Inflammatory macrophage treated with lipopolysaccharide for 1 hour (primary cell): ENCODE measurements around the gene STMP1.

Experiments
- DNase-seq, 2 donors: peaks; one replicate each; pipeline ENCODE4 v3.0.0-alpha.2; 2020 to 2022

The STMP1 gene

DNA sequence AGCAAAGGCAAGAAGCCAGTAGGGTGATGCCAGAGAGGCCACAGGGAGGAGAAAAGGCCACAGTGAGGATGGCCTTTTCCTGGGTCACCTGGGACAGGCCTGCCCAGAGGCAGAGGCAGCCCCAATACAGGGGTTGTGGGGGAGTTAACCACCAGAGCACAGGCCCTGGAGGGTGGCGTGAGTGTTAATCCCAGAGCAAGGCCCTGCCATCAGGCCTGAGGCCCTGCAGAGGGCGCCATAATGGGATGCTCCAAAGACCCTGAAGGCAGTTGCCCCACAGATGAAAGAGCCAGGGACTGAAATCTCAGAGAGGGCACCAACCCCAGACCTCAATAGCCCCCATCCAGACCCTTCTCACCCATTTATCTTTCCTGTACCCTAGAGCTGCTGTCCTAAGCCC, 41.8 kb downstream of the STMP1 start:
- no peak for DNase-seq

DNA sequence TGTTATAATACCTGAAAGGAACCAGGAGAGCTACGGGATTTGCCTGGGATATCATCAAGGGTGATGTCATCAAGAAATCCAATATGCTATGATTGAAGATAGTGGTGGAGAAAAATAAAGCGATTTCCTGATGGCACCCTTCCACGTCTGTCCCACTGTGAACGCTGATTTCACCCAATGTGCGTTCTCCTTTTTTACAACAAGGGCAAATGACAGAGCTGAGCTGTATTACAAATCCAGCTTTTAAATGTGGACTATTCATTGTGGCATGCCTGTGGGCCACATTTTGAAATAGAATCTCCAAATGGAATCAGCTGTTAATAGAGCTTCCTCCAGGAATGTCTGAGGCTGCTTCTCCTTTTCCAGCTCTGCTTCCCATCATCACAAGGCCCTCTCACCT, 42.4 kb downstream of the STMP1 start:
- no peak for DNase-seq

DNA sequence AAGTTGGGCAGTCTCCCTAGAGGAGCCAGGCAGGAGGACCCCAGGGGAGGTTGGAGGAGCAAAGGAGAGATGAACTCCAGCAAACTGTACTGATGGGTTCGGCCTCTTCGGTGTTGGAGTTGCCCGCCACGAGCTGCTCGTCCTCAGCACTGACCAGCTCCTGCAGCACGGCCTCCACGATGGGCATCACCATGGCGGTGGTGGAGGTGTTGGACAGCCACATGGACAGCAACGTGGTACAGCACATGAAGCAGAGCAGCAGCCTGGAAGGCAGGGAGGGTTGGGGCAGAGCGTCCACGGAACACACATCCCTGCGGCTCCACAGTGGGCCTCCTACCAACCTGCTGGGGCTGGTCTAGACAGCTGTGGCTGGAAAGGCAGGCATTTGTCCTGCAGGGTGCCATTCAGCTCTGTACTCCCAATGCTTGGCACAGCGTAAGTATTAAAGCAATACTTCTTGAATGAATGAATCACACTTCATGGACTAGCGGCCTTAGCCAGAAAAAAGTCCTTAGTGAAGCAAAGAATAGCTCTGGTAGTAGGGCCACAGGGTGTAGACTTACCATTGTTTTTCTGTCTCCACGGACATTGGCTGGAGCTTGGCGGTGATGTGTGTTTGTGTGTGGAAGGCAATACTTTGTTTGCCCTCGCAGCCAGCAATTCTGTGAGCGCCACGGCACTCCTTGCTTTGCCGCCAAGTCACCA, 43.9 kb downstream of the STMP1 start:
- DNase-seq = no peak

DNA sequence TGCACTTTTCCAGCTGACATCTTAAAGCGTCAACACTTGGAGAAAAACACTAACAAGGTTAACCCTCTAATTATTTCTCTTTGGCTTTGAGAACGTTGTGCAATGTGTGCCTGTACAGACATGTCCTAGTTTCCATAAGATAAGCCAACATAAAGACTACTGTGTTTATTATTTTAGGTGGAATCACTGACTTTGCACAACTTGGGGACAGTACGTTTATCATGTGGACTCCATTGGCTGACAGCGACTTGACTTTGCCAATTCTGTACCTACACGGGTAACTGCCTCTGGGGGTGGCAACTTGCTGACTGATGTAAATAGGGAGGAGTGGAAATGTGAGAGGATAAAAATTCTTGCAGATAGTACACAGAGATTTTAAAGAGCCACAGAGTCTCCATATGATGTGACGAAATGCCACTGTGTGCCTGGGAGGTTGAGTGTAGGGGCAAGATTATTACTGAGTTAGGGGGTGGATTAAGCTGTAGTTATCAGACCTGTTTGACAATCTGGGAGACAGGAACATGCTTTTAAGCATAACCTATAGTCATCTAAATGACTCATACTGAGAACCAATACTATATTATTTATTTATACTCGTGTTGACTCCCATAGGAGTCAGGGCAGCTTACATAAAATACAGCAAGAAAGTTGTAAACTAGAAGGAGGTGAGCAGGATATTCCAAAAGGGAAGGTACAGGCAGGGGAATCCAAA, 44.7 kb downstream of the STMP1 start:
- DNase-seq = no peak

DNA sequence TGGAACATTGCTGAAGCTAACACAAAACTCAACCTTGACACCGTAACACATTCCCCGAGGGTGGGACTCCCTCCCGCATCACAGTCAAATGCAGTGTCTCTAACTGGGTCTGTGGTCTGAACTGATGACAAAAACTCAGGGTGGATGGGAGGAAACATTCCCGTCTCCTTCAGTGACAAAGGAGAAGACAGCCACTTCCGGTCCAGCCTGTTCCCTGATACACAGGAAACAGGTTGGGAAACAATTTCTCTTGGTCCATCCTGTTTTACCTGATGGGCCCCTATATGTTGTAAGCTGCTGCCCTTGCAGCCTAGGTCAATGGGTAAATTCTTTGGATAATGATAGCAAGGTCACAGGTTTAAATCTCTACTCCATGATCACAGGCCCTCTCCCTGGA, 45.3 kb downstream of the STMP1 start:
- DNase-seq = no peak

DNA sequence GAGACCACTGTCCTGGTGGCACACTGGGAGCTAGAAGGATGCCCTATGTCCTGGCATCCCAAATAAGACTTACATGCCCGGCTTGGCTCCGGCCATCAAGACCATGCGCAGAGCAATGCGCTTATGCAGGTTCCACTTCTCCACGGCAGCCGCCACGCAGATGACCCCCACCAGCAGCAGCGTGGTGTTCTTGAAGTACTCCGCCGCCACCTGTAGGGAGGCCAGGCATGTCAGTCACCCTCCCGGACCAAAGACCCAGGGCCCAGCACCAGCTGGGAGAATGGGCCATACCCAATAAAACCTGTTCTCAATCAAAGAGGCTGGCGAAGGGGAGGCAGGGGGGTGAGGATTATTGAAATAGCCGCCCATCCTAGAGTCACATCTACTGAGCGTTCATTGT, 45.7 kb downstream of the STMP1 start:
- no peak for DNase-seq

DNA sequence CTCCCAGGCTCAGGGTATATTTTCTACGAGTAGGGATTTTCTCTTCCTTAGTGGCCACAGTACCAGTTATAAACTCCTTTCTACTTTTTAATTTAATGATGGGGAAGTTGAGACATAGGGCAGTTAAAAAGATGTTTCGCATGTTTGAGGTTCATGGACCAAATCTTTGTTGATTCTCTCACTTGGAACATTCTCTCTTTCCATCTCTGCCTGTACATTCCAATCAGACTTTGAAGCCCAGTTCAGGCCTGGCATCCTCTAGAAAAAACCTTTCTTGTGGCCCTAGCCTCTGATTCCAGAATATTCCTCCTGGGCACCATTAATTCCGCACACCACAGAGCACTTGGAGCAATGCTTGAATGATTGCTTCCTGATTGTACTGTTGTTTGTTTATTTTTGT, 47.2 kb downstream of the STMP1 start:
- no peak for DNase-seq

DNA sequence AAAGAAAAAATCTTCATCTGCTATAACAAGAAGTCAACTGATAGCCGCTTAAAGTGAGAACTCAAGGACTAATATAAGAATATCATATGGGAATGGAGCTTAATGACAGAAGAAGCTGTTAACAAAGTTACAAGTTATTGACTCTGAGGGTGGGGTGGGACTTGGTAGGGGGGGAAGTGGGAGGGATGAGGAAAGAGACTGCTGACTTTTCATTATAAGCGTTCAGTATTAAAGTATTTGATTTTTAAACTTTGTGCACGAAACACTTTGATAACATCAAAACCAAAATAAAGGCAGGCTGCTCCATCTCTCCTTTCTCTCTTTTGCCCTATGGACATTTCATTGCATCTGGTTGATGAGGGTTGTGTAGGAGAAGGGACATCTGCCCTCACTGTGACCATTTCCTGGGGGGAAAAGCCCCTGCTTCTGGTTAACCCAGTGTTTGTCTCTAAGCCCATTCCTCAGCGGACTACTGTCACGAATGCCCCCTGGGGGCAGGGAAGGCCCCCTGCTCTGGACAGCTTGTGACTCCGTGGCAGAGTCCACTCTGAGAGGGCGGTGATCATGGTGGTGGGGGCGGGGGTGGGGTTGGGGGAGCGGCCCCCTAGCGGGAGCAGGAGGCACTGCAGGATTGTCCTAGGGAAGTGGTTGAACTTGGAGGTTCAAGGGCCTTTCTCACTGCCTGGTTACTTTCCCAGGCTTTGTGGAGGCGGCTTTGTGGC, 48.3 kb downstream of the STMP1 start:
- DNase-seq = peak; percentile 7 to 35

DNA sequence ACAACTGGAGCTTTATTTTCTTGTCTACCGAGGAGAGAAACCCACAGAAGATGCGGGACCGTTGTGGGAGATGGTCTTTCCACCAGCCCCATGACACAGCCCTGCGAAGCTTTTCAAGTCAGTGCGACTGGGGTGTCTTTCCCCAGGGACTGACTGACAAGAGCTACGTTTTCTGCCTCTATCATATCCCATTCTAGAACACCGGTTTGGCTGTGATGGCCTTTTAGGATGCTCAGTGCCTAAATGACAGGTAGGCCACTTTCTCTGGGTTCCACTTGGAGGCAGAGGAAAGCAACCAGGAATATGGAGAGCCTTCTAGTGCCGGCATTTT, 48.8 kb downstream of the STMP1 start:
- no peak for DNase-seq

DNA sequence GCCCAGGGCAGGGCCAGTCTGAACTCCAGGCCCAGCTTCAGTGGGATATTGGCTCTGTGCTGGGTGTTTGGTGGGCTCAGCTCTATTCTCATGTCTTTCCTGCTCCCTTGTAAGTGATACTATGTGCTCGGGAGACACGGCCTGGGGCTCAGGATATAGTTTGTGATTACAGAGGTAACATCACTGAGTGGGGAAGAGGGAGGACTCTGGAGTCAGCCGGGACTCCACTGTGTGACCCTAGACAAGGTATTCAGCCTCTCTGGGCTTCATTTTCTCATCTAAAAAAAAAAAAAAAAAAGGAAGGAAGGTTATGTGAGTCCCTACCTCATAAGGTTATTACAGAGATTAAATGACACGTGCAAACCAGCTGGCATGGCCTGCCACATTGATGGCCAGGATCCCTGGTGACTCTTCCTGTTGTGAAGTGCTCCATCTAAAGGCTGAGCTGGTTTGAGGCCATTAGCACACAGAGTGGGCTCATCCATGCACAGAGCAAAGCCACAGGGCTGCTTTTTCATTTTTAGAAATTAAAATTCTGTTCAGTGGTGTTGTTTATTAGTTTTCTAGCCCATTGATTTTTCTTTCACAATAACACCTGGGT, 50.0 kb downstream of the STMP1 start:
- DNase-seq = no peak

DNA sequence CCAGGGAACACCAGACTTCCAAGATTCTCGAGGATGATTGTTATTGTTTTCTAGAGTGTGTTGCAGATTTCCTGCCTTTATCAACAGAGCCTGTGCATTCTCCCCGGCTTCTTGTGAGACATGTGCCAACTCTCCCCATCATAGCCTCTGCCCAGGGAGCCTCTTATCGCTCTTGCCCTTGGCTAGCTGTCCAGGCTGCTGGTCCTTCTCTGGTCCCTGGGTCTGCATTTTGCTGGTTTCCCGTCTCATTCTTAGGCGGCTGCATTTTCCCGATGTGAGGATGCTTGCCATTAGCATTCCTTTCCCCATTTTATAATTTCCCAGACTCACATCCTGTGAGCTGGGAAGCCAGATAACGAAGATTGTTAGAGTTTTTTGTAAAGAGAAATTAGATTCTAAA, 50.5 kb downstream of the STMP1 start:
- no peak for DNase-seq

DNA sequence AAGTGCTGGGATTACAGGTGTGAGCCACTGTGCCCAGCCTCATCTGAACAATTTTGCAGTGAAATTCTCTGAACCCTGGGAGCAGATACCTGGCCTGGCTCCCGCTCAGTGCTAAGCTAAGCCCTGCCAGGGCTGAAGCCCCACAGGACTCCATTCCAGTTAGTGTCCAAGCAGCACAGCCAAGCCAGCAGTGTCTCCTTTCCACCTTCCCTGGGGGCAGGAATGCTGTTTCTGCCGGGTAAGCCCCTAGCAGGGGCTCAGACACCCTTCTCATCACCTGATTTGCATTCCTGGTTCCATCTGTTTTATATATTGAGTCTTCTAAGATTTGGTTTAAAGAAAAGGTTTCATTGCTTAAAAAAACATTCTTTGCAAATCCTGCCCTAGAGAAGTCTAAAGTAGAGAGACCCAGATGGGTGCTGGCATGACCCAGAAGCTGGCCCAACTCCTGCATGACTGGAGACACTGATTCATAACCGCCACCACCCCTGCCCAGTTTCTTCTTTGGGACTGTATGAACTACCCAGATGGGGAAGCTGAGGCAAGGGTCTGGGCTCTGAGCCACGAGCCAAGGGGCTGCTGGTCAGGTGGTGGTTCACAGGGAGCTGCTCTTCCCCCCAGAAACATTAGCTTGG, 51.6 kb downstream of the STMP1 start:
- no peak for DNase-seq

DNA sequence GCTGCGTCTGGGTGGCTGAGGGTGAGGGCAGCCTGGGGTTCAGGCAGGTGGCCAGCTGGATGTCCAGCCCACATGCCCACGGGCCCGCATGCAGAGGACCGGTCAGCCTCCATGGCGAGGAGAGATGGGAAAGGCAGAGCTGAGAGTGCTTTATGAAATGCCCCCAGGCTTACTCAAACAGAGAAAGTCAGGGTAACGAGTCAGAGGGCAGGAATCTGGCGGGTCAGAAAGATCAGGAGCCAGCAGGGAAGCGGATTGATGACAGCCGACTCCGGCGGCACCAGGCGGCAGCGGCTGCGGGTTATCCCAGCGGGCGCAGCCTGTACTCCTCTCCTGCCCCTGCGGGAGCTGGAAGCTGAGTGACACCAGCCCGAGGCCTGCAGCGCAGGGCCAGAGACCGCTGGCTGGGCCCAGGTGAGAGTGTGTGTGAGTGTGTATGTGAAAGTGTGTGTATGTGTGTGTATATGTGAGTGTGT, 52.3 kb downstream of the STMP1 start:
- no peak for DNase-seq

DNA sequence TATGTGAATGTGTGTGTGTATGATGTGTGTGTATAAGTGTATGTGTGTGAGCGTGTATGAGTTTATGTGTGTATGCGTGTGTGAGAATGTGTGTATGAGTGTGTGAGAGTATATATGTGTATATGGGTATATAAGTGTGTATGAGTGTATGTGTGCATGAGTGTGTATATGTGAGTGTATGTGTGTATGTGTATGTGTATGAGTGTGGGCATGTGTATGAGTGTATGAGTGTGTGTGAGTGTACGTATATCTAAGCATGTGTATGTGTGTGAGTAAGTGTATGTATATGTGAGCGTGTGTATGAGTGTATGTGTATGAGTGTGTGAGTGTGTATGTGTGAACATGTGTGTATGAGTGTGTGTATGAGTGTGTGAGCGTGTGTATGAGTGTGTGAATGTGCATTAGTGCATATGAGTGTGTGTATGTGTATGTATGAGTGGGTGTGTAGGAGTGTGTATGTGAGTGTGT, 52.8 kb downstream of the STMP1 start:
- DNase-seq = no peak

DNA sequence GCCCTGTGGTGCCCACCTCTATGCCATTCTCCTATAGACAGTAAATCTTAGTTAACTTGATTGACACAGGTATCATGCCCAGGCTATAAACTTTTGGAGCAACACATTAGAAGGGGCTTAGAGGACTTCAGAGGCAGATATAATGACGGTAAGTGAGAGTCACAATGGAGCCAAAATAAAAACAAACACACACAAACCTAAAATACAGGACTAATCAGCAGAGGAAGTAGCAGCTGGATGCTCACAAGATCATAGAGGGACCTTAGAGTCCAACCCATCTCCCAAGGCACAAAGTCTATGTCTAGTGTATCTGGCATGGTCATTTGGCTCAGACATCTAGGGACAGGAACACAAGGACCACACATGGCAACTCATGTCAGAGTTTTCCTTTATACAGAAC, 53.4 kb downstream of the STMP1 start:
- no peak for DNase-seq

DNA sequence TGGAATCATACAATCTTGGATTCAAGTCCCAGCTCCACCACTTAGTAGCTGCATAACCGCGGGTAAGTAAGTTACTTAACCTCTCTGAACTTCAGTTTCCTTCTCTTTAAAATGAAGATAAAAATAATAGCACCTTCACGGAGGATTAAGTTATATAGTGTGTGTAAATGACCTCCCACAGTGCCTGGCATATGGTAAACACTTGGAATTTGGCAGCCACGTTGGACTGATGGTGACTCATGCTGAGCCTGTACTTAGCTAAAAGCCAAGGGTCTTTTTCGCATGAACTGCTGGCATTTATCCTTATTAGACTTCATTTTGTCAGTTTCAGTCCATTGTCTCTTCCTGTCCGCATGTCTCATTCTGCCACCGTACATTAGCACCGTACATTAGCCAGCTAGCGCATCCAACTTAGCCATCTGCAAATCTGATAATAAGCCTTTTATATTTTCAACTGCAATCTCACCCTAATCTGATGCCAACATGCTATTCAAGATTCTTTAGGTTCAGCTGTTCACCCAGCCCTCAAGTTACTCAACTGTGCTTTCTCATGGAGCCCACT, 54.4 kb downstream of the STMP1 start:
- no peak for DNase-seq

DNA sequence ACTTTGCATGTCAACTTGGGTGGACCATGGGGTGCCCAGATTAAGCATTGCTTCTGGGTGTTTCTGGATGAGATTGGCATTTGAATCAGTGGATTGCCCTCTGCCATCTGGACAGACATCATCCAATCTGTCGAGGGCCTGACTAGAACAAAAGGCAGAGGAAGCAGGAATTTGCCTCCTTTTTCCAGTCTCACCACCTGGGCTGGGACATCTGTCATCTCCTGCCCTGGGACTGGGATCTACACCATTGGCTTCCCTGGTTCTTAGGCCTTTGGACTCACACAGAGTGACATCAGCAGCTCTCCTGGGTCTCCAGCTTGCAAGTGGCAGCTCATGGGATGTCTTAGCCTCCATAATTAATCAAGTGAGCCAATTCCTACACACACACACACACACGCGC, 55.4 kb downstream of the STMP1 start:
- no peak for DNase-seq

DNA sequence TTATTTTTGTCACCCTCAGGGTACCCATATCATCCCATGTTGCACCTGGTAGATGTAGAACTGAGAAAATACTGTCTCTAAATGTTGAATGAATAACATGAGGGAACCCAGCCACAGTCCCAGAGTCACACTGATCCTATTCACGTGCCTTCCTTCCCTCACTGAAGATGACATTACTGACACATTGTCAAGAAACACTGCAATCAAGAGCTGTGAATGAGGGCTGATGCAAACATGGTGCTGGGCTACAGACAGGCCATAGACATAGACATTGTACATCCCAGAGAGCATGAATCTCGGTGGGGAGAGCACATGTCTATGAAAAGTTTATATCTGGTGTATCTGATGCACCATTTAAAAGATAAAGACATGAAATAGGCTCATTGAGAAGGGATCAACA, 55.9 kb downstream of the STMP1 start:
- DNase-seq = no peak

DNA sequence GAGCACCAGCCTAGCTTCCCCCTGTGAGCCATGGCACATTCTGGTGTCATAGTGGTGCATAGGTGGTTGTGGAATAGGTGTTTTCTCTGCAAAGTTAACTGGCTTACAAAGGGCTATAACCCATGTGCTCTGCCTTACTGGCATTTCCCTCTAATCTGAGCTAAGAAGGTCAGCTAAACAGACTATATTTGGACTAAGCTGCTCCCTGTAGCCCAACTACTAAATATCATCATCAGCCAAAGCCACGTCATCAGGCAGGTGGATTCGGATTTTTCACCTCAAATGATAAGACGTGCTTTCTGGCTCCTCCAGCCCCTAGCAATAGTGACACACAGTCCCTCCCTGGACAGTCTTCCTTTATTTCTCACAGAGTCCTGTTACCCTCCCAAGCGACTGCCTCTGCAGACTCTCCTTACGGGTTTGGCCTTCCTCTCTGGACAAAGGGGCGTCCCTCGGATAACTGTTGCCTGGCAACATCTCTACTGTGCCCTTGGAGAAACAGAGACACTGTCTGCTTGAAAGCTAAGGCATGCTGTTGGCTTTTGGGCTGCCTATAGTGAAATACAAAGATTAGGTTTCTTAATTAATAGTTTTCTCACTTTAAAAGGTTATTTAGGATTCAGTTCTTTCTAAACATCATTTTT, 56.6 kb downstream of the STMP1 start:
- no peak for DNase-seq

DNA sequence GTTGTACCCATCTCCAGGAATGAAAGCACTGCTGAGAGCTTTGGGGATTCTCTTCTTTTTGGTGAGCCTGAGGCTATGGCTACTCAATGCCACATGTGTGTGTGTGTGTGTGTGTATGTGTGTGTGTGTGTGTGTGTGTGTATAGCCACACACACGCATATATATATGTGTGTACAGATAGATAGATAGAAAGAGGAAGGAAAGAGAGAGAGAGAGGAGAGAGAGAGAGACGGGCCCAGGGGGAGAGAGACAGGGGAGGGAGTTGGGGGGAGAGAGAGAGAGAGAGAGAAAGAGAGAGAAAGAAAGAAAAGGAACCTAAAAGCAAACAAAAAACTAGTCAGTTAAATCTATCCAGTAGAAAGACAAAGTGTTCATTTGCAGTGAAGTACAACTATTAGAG, 57.4 kb downstream of the STMP1 start:
- no peak for DNase-seq

DNA sequence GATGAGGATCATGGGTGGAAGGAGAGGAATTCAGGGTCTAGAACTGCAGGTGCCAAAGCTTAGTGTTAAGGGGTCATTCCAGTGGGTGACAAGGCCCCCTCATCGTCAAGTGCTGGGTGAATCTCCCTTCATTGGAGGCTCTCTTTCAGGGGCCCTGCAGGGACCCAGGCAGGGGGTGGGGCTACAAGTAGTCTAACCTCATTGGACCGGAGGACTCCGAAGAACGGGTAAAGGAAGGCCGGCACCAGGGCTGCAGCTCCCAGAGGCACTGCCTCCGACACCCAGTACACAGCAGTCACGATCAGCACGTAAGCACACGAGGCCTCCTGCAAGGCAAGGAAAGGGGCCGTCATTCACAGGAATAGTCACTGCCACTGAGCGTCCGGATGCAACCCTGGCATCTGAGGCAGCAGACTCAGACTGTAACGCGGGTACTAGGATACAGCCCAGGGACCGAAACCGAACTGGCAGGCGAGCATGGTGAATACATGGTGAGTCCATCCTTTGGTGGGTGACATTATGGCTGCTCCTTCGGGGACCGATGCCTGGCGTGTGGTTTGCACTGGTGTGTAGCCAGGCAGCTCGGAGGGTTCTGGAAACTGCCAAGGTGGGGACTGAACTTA, 59.0 kb downstream of the STMP1 start:
- DNase-seq = no peak

DNA sequence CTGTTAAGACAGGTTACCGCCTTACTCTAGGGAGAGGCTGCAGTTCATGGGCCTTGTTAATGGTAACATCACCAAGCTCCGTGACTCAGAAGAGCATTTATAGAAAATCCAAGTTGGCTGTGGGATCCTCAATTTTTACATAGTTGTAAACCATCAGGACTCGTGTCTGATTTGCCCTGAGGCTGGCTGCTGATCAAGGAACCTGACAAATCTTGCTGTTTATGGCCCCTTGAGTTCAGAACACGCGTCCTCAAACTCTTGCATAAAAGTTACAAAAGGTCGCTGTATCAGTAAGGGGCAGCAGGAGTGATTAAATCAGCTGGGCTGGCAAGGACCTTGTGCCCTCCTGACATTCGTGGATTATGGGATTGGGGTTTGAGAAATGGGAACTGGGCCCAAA, 61.1 kb downstream of the STMP1 start:
- no peak for DNase-seq
